Effector memory CD4-positive, alpha-beta T cell (primary cell): ENCODE measurements around the gene MYO16.

Experiments
- DNase-seq, 3 donors: peaks; one replicate each; pipeline ENCODE4 v3.0.0-alpha.2; 2020
- H3K27ac ChIP-seq: 2 replicates; pipeline ENCODE4 v1.7.0; 2013; ENCODE audit warnings: mild to moderate bottlenecking, low read length, moderate library complexity; ENCODE audit not compliant: insufficient read depth, poor library complexity, severe bottlenecking
- H3K27me3 ChIP-seq: replicated peaks from 2 replicates; pipeline ENCODE4 v1.7.0; 2013; ENCODE audit warnings: mild to moderate bottlenecking, low read length; ENCODE audit not compliant: insufficient read depth, control insufficient read depth, poor library complexity, severe bottlenecking
- H3K36me3 ChIP-seq: 2 replicates; pipeline ENCODE4 v1.7.0; 2013; ENCODE audit warnings: mild to moderate bottlenecking, low read length, moderate library complexity; ENCODE audit not compliant: control insufficient read depth, insufficient read depth
- H3K4me1 ChIP-seq: 2 replicates; pipeline ENCODE4 v1.7.0; 2013; ENCODE audit warnings: low read length, mild to moderate bottlenecking; ENCODE audit not compliant: control insufficient read depth, insufficient read depth, poor library complexity, severe bottlenecking
- H3K4me3 ChIP-seq: 2 replicates; pipeline ENCODE4 v1.7.0; 2013; ENCODE audit warnings: low read length, low read depth, mild to moderate bottlenecking; ENCODE audit not compliant: insufficient read depth, poor library complexity, severe bottlenecking
- H3K9me3 ChIP-seq: 2 replicates; pipeline ENCODE4 v1.7.0; 2013; ENCODE audit warnings: mild to moderate bottlenecking, low read length, moderate library complexity; ENCODE audit not compliant: control insufficient read depth

The MYO16 gene

GRCh38 chr13:108760129-108760528, 130.7 kb downstream of the MYO16 start:
- no peak overlapping the region for H3K4me3 ChIP-seq
- DNase-seq: no peak
- no peaks in the 10 kb centered on the region for H3K9me3 ChIP-seq
- H3K36me3 ChIP-seq: no peaks in the 10 kb centered on the region
- no peaks in the 10 kb centered on the region for H3K27me3 ChIP-seq
- H3K4me1 ChIP-seq: no peaks in the 10 kb centered on the region
- no peak overlapping the region for H3K27ac ChIP-seq

- Histone ChIP-seq H3K36me3 (no peaks in the 10 kb centered on the region), H3K4me1 (no peaks in the 10 kb centered on the region), H3K9me3 (no peaks in the 10 kb centered on the region), H3K27ac (no peak overlapping the region), H3K4me3 (no peak overlapping the region), H3K27me3 (no peaks in the 10 kb centered on the region)
- DNase-seq: no peak
Observed at GRCh38 chr13:108760541-108760940, 131.1 kb downstream of the MYO16 start.

- H3K9me3 ChIP-seq: no peaks in the 10 kb centered on the region
- DNase-seq: no peak
- no peaks in the 10 kb centered on the region for H3K4me1 ChIP-seq
- no peak overlapping the region for H3K27ac ChIP-seq
- H3K27me3 ChIP-seq: no peaks in the 10 kb centered on the region
- H3K4me3 ChIP-seq: no peak overlapping the region
- H3K36me3 ChIP-seq: no peaks in the 10 kb centered on the region
Observed at GRCh38 chr13:108768035-108768434, 138.6 kb downstream of the MYO16 start.

GRCh38 chr13:108769213-108770070, 140.0 kb downstream of the MYO16 start:
- H3K9me3 ChIP-seq: no peaks in the 10 kb centered on the region
- no peaks in the 10 kb centered on the region for H3K36me3 ChIP-seq
- no peaks in the 10 kb centered on the region for H3K27me3 ChIP-seq
- H3K4me3 ChIP-seq: no peak overlapping the region
- no peak for DNase-seq
- no peaks in the 10 kb centered on the region for H3K4me1 ChIP-seq
- no peak overlapping the region for H3K27ac ChIP-seq

GRCh38 chr13:108775597-108775996, 146.2 kb downstream of the MYO16 start:
- Histone ChIP-seq H3K27ac (no peak overlapping the region), H3K9me3 (no peaks in the 10 kb centered on the region), H3K4me1 (no peaks in the 10 kb centered on the region), H3K27me3 (no peaks in the 10 kb centered on the region), H3K36me3 (no peaks in the 10 kb centered on the region), H3K4me3 (no peak overlapping the region)
- no peak for DNase-seq

GRCh38 chr13:108776650-108777049, 147.2 kb downstream of the MYO16 start:
- H3K4me3 ChIP-seq: no peak overlapping the region
- H3K27me3 ChIP-seq: no peaks in the 10 kb centered on the region
- H3K27ac ChIP-seq: no peak overlapping the region
- H3K9me3 ChIP-seq: no peaks in the 10 kb centered on the region
- no peak for DNase-seq
- H3K36me3 ChIP-seq: no peaks in the 10 kb centered on the region
- H3K4me1 ChIP-seq: no peaks in the 10 kb centered on the region

- Histone ChIP-seq H3K9me3 (no peaks in the 10 kb centered on the region), H3K27me3 (no peaks in the 10 kb centered on the region), H3K27ac (no peak overlapping the region), H3K36me3 (no peaks in the 10 kb centered on the region), H3K4me1 (no peaks in the 10 kb centered on the region), H3K4me3 (no peak overlapping the region)
- no peak for DNase-seq
Observed at GRCh38 chr13:108777421-108778420, 148.3 kb downstream of the MYO16 start.

- no peak for DNase-seq
- Histone ChIP-seq H3K4me3 (no peak overlapping the region), H3K27me3 (no peaks in the 10 kb centered on the region), H3K27ac (no peak overlapping the region), H3K36me3 (no peaks in the 10 kb centered on the region), H3K4me1 (no peaks in the 10 kb centered on the region), H3K9me3 (no peaks in the 10 kb centered on the region)
Observed at GRCh38 chr13:108779308-108779707, 149.9 kb downstream of the MYO16 start.

GRCh38 chr13:108780706-108781105, 151.3 kb downstream of the MYO16 start:
- Histone ChIP-seq H3K27me3 (no peaks in the 10 kb centered on the region), H3K4me1 (no peaks in the 10 kb centered on the region), H3K4me3 (no peak overlapping the region), H3K9me3 (no peaks in the 10 kb centered on the region), H3K27ac (no peak overlapping the region), H3K36me3 (no peaks in the 10 kb centered on the region)
- no peak for DNase-seq

GRCh38 chr13:108781312-108781711, 151.9 kb downstream of the MYO16 start:
- H3K4me3 ChIP-seq: no peak overlapping the region
- DNase-seq: no peak
- H3K27me3 ChIP-seq: no peaks in the 10 kb centered on the region
- H3K36me3 ChIP-seq: no peaks in the 10 kb centered on the region
- no peaks in the 10 kb centered on the region for H3K4me1 ChIP-seq
- H3K9me3 ChIP-seq: no peaks in the 10 kb centered on the region
- H3K27ac ChIP-seq: no peak overlapping the region
